HuH-7.5 (cell line): Measurements from ENCODE around the gene TAS2R3.

Experiments used
- DNase-seq: peaks from one replicate; pipeline ENCODE4 v3.0.0; 2011; ENCODE audit warnings: low spot score

The TAS2R3 gene

GRCh38 chr7:141785706-141786552 is 22.0 kb downstream of the TAS2R3 start:
- DNase-seq: peak; percentile 42

DNA sequence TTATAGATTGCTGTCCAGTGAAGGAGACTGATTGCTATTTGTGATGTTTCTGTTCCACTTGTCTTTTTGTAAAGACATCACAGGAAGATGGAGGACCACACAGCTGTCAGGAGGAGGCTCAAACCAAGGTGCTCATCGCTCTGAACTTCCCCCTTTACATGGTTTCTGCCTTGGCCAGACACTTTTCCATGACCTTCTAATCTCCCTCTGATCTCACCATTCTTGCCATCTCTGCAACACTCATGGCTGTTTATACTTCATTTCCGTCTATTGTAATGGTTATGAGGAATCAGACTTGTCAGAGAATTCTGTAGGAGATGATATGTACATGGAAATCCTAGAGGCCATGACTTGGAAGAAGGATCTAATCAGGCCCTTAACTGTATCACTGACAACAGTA is 24.4 kb downstream of the TAS2R3 start:
- DNase-seq: no peak

DNA sequence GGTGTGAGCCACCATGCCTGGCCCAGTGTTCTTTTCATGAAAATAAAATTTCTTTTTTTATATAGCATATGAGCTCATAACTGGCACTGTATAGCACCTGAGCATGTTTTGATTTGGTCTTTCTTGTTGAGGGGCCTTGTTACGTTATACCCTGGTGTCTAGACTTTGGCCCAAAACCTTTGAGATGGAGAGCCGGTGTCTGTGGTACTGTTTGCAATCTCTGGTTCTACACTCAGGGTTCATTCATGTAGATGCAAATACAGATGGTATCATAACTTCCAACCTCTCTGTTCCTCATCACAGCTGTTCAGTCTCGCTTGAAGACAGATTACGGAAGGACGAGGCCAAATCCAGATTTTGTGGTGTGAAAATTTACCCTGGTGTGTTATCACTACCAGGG is 26.0 kb downstream of the TAS2R3 start, which contains the start of gene TAS2R5:
Gene TAS2R5, plus strand, starts transcription at position 301 of the 400 bp plus-strand sequence. CDS start 145 bp downstream, outside the sequence.
- no peak for DNase-seq

DNA sequence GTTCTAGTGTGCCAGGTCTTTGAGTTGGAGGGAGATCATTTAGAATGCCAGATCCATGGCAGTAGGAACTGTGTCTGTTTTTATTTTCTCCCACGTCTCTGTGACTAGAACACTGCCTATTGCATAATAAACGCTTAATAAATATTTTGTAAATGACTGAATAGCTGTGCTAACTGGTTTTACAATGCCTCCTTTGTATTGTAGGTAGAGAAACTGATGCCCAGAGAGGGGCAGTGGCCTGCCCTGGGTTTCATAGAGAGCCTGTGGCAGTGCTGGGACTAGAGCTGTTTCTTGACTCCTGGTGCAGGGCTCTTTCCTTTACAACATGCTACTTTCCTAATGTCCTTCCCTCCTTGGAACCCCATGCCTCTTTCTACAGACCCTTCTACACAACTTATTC is 28.6 kb downstream of the TAS2R3 start:
- DNase-seq: no peak
